Smooth muscle cell (in vitro differentiated cells): Measurements from ENCODE around the gene CARNS1. TPM values are rescaled to one million over a fixed set of nuclear protein-coding genes. Genes with fewer than 3 reads are reported as not detected.

Experiments used
- DNase-seq: peaks from one replicate; lab custom pipeline; 2025; ENCODE audit not compliant: unreplicated experiment; lab: John Stamatoyannopoulos, UW
- H2AFZ ChIP-seq: fragments of 200-600 bp; sonication (generic); 2 replicates; pipeline ENCODE4 v1.6.0; 2016; ENCODE audit warnings: antibody characterized with exemption, low read depth, mild to moderate bottlenecking
- H3F3A ChIP-seq: fragments of 200-600 bp; sonication (generic); 2 replicates; pipeline ENCODE4 v1.6.0; 2017; ENCODE audit warnings: antibody characterized with exemption, low read depth
- H3K27ac ChIP-seq: fragments of 200-600 bp; sonication (generic); 2 replicates; pipeline ENCODE4 v1.5.1; 2016; ENCODE audit warnings: low read depth, mild to moderate bottlenecking
- H3K27me3 ChIP-seq: fragments of 200-600 bp; sonication (generic); 2 replicates; pipeline ENCODE4 v1.6.1; 2016; ENCODE audit warnings: low read depth, mild to moderate bottlenecking
- H3K36me3 ChIP-seq: fragments of 200-600 bp; sonication (generic); 2 replicates; pipeline ENCODE4 v1.5.1; 2016; ENCODE audit warnings: low read depth
- H3K4me1 ChIP-seq: fragments of 200-600 bp; sonication (generic); 2 replicates; pipeline ENCODE4 v1.5.1; 2016; ENCODE audit warnings: low read depth
- H3K4me2 ChIP-seq: fragments of 200-600 bp; sonication (generic); 2 replicates; pipeline ENCODE4 v1.6.0; 2016; ENCODE audit warnings: mild to moderate bottlenecking
- H3K4me3 ChIP-seq: fragments of 200-600 bp; sonication (generic); 2 replicates; pipeline ENCODE4 v1.5.1; 2016; ENCODE audit warnings: mild to moderate bottlenecking
- H3K79me2 ChIP-seq: fragments of 200-600 bp; sonication (generic); 2 replicates; pipeline ENCODE4 v1.6.0; 2016; ENCODE audit warnings: low read depth, mild to moderate bottlenecking
- H3K9ac ChIP-seq: fragments of 200-600 bp; sonication (generic); 2 replicates; pipeline ENCODE4 v1.6.0; 2016; ENCODE audit warnings: low read depth
- H3K9me3 ChIP-seq: fragments of 200-600 bp; sonication (generic); replicated peaks from 2 replicates; pipeline ENCODE4 v1.5.1; 2016; ENCODE audit warnings: low read depth
- H4K20me1 ChIP-seq: fragments of 200-600 bp; sonication (generic); 2 replicates; pipeline ENCODE4 v1.6.0; 2016; ENCODE audit warnings: low read depth
- CTCF ChIP-seq: fragments of 200-600 bp; sonication (generic); IDR thresholded peaks from 2 replicates; pipeline ENCODE4 v1.5.1; 2017; ENCODE audit warnings: borderline replicate concordance, mild to moderate bottlenecking, antibody characterized with exemption; ENCODE audit not compliant: insufficient read depth, poor library complexity, severe bottlenecking
- WGBS: methylation state at CpG from one replicate; pipeline ENCODE4 v1.1.7; 2016; ENCODE audit warnings: low lambda C conversion rate; 5-methylcytosine and 5-hydroxymethylcytosine counted together
- polyA plus RNA-seq: library from polyadenylated mRNA; unstranded; fragments of >200 nt; fragmentation: Nextera tagmentation; extraction: Ambion mirVana; gene quantifications from 2 replicates; pipeline ENCODE4 v1.2.1, GENCODE V29; 2016
- total RNA-seq: library from RNA; depleted of rRNA; stranded (reverse); fragments of >200 nt; gene quantifications from 2 replicates; pipeline ENCODE4 v1.2.3, GENCODE V29; 2014

Gene CARNS1
- total and polyA plus RNA-seq, 2 experiments from 2014 or later = 0.36 to 1.7 TPM

- Histone ChIP-seq H3K36me3 (no peaks in the 10 kb centered on the region), H3K9ac (no peak overlapping the region), H3K79me2 (no peaks in the 10 kb centered on the region), H4K20me1 (no peaks in the 10 kb centered on the region), H3K27ac (no peak overlapping the region), H3K4me2 (no peak overlapping the region), H3K27me3 (peaks cover 12% of the 10 kb centered on the region), H3F3A (no peaks in the 10 kb centered on the region), H3K4me3 (no peak overlapping the region), H3K4me1 (peaks cover 6% of the 10 kb centered on the region), H2AFZ (no peak overlapping the region), H3K9me3 (no peaks in the 10 kb centered on the region)
- WGBS = 92% methylated on average over 18 of the region's 18 CpGs
- DNase-seq = no peak
- TF ChIP-seq CTCF = no peak
These were observed 6.9 kb upstream of the CARNS1 start for GRCh38 chr11:67408437-67409200.

- Histone ChIP-seq H3K27me3 (peaks cover 12% of the 10 kb centered on the region), H4K20me1 (no peaks in the 10 kb centered on the region), H3K27ac (no peak overlapping the region), H3F3A (no peaks in the 10 kb centered on the region), H3K9me3 (no peaks in the 10 kb centered on the region), H2AFZ (no peak overlapping the region), H3K4me1 (peaks cover 6% of the 10 kb centered on the region), H3K9ac (no peak overlapping the region), H3K4me2 (no peak overlapping the region), H3K36me3 (no peaks in the 10 kb centered on the region), H3K79me2 (no peaks in the 10 kb centered on the region), H3K4me3 (no peak overlapping the region)
- DNase-seq = no peak
- WGBS = 89% methylated on average over 20 of the region's 24 CpGs
- TF ChIP-seq CTCF = no peak
These were observed 6.2 kb upstream of the CARNS1 start for GRCh38 chr11:67409261-67409666.

GRCh38 chr11:67409781-67410368, 5.6 kb upstream of the CARNS1 start:
- 51% methylated on average over 13 of the region's 13 CpGs for WGBS
- DNase-seq = no peak
- Histone ChIP-seq H4K20me1 (no peaks in the 10 kb centered on the region), H3K4me2 (no peak overlapping the region), H2AFZ (no peak overlapping the region), H3K4me1 (peaks cover 6% of the 10 kb centered on the region), H3K36me3 (no peaks in the 10 kb centered on the region), H3F3A (no peaks in the 10 kb centered on the region), H3K27me3 (peaks cover 14% of the 10 kb centered on the region), H3K27ac (no peak overlapping the region), H3K9ac (no peak overlapping the region), H3K4me3 (no peak overlapping the region), H3K79me2 (no peaks in the 10 kb centered on the region), H3K9me3 (no peaks in the 10 kb centered on the region)
- no peak for TF ChIP-seq CTCF
